GM12878 (cell line): ENCODE data around the gene NUDT16L1. TPM values are rescaled to one million over a fixed set of nuclear protein-coding genes. Genes with fewer than 3 reads are reported as not detected.

Experiments used
- ATAC-seq: fragments of 200-7000 bp; cut with Tn5 transposase; 3 replicates; pipeline ENCODE4 v1.9.1; 2020; ENCODE audit warnings: mild to moderate bottlenecking, moderate library complexity
- BruUV-seq: library from RNA; stranded (reverse); fragments of 400-500 nt; replicated peaks from 2 replicates; lab custom pipeline; 2021; lab: Mats Ljungman, UMichigan
- CTCF ChIA-PET: fragments of 300-600 bp; sonication (Branson Sonifier 250); formaldehyde crosslinking; extraction: SDS; loops from one replicate; lab custom pipeline; 2021; ENCODE audit warnings: inconsistent platforms; lab: Yijun Ruan, JAX
- POLR2A ChIA-PET: fragments of 350-600 bp; formaldehyde crosslinking; extraction: SDS; loops from one replicate; lab custom pipeline; 2021; ENCODE audit warnings: inconsistent platforms; lab: Charles Lee
- RAD21 ChIA-PET: fragments of 300-600 bp; sonication (Branson Sonifier 250); formaldehyde crosslinking; loops from one replicate; lab custom pipeline; 2023; ENCODE audit warnings: antibody characterized with exemption; ENCODE audit not compliant: unreplicated experiment; lab: Charles Lee
- SMC1A ChIA-PET: fragments of 300-600 bp; sonication (Branson Sonifier 250); formaldehyde crosslinking; loops from one replicate; lab custom pipeline; 2023; ENCODE audit not compliant: unreplicated experiment, uncharacterized antibody; lab: Charles Lee
- DNase-seq: peaks from one replicate; pipeline ENCODE4 v3.0.0-alpha.2; 2011; ENCODE audit warnings: low read depth, low spot score
- FAIRE-seq: peaks from 3 replicates; lab custom pipeline; 2011; peaks lifted over from hg19 to GRCh38; lab: Jason Lieb, UNC
- H2AFZ ChIP-seq: 2 replicates; pipeline ENCODE4 v1.6.0; 2011; ENCODE audit warnings: low read depth, low read length, control low read depth; ENCODE audit not compliant: control insufficient read depth
- H3K27ac ChIP-seq: 2 replicates; pipeline ENCODE4 v1.5.1; 2011; ENCODE audit warnings: control low read depth; ENCODE audit not compliant: control insufficient read depth, insufficient read depth
- H3K27me3 ChIP-seq, 2 experiments: replicated peaks in 1 of 2; 2 replicates each; pipeline versions ENCODE4 v1.6.0 to v1.6.1; 2011; ENCODE audit warnings: low read length in 1 of 2; ENCODE audit not compliant: control insufficient read depth in 2 of 2, insufficient read depth in 2 of 2
- H3K36me3 ChIP-seq, 2 experiments: 2 replicates each; pipeline ENCODE4 v1.5.1; 2011; ENCODE audit warnings: low read length in 1 of 2; ENCODE audit not compliant: control insufficient read depth in 2 of 2, insufficient read depth in 2 of 2
- H3K4me1 ChIP-seq: 2 replicates; pipeline ENCODE4 v1.6.1; 2011; ENCODE audit warnings: mild to moderate bottlenecking, low read length, moderate library complexity, mixed read lengths; ENCODE audit not compliant: control insufficient read depth, insufficient read depth
- H3K4me2 ChIP-seq: 2 replicates; pipeline ENCODE4 v1.6.0; 2011; ENCODE audit warnings: control low read depth; ENCODE audit not compliant: control insufficient read depth, insufficient read depth
- H3K4me3 ChIP-seq: fragments of 200-600 bp; sonication (generic); 2 replicates; pipeline ENCODE4 v1.5.1; 2016
- H3K79me2 ChIP-seq: 2 replicates; pipeline ENCODE4 v1.6.0; 2011; ENCODE audit warnings: low read length; ENCODE audit not compliant: control insufficient read depth, insufficient read depth
- H3K9ac ChIP-seq: 2 replicates; pipeline ENCODE4 v1.8.0; 2011; ENCODE audit warnings: low read length, control low read depth, mixed read lengths; ENCODE audit not compliant: control insufficient read depth, insufficient read depth
- H3K9me3 ChIP-seq: replicated peaks from 3 replicates; pipeline ENCODE4 v1.5.1; 2011; ENCODE audit warnings: mild to moderate bottlenecking, low read length; ENCODE audit not compliant: control insufficient read depth, insufficient read depth
- H4K20me1 ChIP-seq: 2 replicates; pipeline ENCODE4 v1.6.0; 2011; ENCODE audit not compliant: control insufficient read depth, insufficient read depth
- BCL11A ChIP-seq: IDR thresholded peaks from 2 replicates; pipeline ENCODE4 v1.6.1; 2011; ENCODE audit warnings: low read depth, low read length
- CREM ChIP-seq: IDR thresholded peaks from 2 replicates; pipeline ENCODE4 v1.6.1; 2014; ENCODE audit warnings: antibody characterized with exemption, low read depth
- JUND ChIP-seq: IDR thresholded peaks from 2 replicates; pipeline ENCODE4 v1.6.1; 2012; ENCODE audit warnings: low read depth, mild to moderate bottlenecking, low read length, improper control_type of control experiment, moderate library complexity
- NBN ChIP-seq: fragments of 450-650 bp; IDR thresholded peaks from 2 replicates; pipeline ENCODE4 v1.6.1; 2016
- SP1 ChIP-seq: IDR thresholded peaks from one replicate; pipeline ENCODE4 v1.6.1; 2011; ENCODE audit warnings: low read depth, low read length
- ZBED1 ChIP-seq: IDR thresholded peaks from 2 replicates; pipeline ENCODE4 v1.6.1; 2016; ENCODE audit warnings: borderline replicate concordance
- ZSCAN29 ChIP-seq: fragments of 450-650 bp; IDR thresholded peaks from 2 replicates; pipeline ENCODE4 v1.6.1; 2017; ENCODE audit warnings: mild to moderate bottlenecking, moderate library complexity
- WGBS: methylation state at CpG from one replicate; pipeline ENCODE4 v1.1.6; 2016; ENCODE audit warnings: low lambda C conversion rate; ENCODE audit not compliant: insufficient replicate concordance, insufficient coverage; ENCODE audit errors: missing lambda C conversion rate; 5-methylcytosine and 5-hydroxymethylcytosine counted together
- in situ Hi-C: fragments of 300-500 bp; cut with MboI; formaldehyde crosslinking; loops from 9 replicates; pipeline ENCODE4 v1.14.3; 2018; ENCODE audit warnings: mixed read lengths
- intact Hi-C: fragments of 100-400 bp; cut with micrococcal nuclease; formaldehyde crosslinking; loops from one replicate; pipeline ENCODE4 v1.14.2; 2022; ENCODE audit not compliant: unreplicated experiment
- polyA plus RNA-seq, 11 experiments: library from polyadenylated mRNA; depleted of rRNA in 4 of 11; unstranded in 6 of 11; stranded (reverse) in 5 of 11; fragments of >200 nt; fragmentation: Nextera tagmentation in 4 of 11; fragmentation: Illumina TruSeq in 1 of 11; extraction: Ambion mirVana in 4 of 11; extraction: Trizol in 1 of 11; gene quantifications; 1 replicate in 1 of 11; 2 replicates in 10 of 11; pipeline versions ENCODE4 v1.2.1 to v1.2.3, GENCODE V29; 2011 to 2016; ENCODE audit warnings: inconsistent platforms in 2 of 11, missing spikeins in 2 of 11, low read depth in 1 of 11
- total RNA-seq, 4 experiments: library from RNA; depleted of rRNA in 3 of 4; stranded (reverse); fragments of >200 nt in 3 of 4; fragmentation: Illumina TruSeq in 1 of 4; extraction: Trizol in 1 of 4; gene quantifications; 2 replicates each; pipeline versions ENCODE4 v1.2.1 to v1.2.3, GENCODE V29; 2013 to 2021
- TF ChIP-seq, protein P1 (sequence below): IDR thresholded peaks from 2 replicates; pipeline ENCODE4 v1.6.1; 2012; ENCODE audit warnings: mild to moderate bottlenecking, low read depth, low read length

The NUDT16L1 gene
- total and polyA plus RNA-seq, 10 of the 15 experiments (the other 5 are each of a cell fraction or from before 2014, with no cell fraction given) = 1.4 to 77.7 (median 28.9) TPM

GRCh38 chr16:4684763-4685162 lies 8.6 kb upstream of the NUDT16L1 start:
- Histone ChIP-seq H3K36me3 (peaks cover 0 to 29% of the 10 kb centered on the region in 2 experiments), H4K20me1 (no peaks in the 10 kb centered on the region; the same call in 1 of the 2 replicates), H3K9me3 (no peaks in the 10 kb centered on the region), H3K79me2 (no peaks in the 10 kb centered on the region), H3K27me3 (no peaks in the 10 kb centered on the region), H2AFZ (no peak overlapping the region), H3K9ac (no peak overlapping the region), H3K4me1 (no peaks in the 10 kb centered on the region), H3K27ac (no peak overlapping the region), H3K4me2 (no peak overlapping the region), H3K4me3 (no peak overlapping the region)
- 98% methylated on average over 13 of the region's 13 CpGs for WGBS
- FAIRE-seq (no peak), ATAC-seq (no peak), DNase-seq (no peak)
- BruUV-seq = no TSS peak
- in situ Hi-C loops = no loop called here
- RAD21 ChIA-PET = no interaction called here
- SMC1A ChIA-PET = no interaction called here
- CTCF ChIA-PET = no interaction called here
- intact Hi-C loops = no loop called here
- POLR2A ChIA-PET = no interaction called here
- no peak for TF ChIP-seq ZSCAN29
- no peak for TF ChIP-seq ZBED1
- TF ChIP-seq, protein P1, sequence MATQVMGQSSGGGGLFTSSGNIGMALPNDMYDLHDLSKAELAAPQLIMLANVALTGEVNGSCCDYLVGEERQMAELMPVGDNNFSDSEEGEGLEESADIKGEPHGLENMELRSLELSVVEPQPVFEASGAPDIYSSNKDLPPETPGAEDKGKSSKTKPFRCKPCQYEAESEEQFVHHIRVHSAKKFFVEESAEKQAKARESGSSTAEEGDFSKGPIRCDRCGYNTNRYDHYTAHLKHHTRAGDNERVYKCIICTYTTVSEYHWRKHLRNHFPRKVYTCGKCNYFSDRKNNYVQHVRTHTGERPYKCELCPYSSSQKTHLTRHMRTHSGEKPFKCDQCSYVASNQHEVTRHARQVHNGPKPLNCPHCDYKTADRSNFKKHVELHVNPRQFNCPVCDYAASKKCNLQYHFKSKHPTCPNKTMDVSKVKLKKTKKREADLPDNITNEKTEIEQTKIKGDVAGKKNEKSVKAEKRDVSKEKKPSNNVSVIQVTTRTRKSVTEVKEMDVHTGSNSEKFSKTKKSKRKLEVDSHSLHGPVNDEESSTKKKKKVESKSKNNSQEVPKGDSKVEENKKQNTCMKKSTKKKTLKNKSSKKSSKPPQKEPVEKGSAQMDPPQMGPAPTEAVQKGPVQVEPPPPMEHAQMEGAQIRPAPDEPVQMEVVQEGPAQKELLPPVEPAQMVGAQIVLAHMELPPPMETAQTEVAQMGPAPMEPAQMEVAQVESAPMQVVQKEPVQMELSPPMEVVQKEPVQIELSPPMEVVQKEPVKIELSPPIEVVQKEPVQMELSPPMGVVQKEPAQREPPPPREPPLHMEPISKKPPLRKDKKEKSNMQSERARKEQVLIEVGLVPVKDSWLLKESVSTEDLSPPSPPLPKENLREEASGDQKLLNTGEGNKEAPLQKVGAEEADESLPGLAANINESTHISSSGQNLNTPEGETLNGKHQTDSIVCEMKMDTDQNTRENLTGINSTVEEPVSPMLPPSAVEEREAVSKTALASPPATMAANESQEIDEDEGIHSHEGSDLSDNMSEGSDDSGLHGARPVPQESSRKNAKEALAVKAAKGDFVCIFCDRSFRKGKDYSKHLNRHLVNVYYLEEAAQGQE = no peak
- no peak for TF ChIP-seq CREM
- TF ChIP-seq NBN = no peak
- TF ChIP-seq SP1 = no peak
- no peak for TF ChIP-seq JUND
- no peak for TF ChIP-seq BCL11A
